ENCODE data around the gene PLEK2. TPM values are rescaled to one million over a fixed set of nuclear protein-coding genes. Genes with fewer than 3 reads are reported as not detected.
"Not testable (repeated sequence)": the region's sequence is repeated elsewhere in the genome, so short reads cannot be mapped to it uniquely, and the experiment has no call there.

The PLEK2 gene
- total RNA-seq, 4 donors from 2014 or later: 0.39 to 1.2 TPM; not detected in 2

DNA sequence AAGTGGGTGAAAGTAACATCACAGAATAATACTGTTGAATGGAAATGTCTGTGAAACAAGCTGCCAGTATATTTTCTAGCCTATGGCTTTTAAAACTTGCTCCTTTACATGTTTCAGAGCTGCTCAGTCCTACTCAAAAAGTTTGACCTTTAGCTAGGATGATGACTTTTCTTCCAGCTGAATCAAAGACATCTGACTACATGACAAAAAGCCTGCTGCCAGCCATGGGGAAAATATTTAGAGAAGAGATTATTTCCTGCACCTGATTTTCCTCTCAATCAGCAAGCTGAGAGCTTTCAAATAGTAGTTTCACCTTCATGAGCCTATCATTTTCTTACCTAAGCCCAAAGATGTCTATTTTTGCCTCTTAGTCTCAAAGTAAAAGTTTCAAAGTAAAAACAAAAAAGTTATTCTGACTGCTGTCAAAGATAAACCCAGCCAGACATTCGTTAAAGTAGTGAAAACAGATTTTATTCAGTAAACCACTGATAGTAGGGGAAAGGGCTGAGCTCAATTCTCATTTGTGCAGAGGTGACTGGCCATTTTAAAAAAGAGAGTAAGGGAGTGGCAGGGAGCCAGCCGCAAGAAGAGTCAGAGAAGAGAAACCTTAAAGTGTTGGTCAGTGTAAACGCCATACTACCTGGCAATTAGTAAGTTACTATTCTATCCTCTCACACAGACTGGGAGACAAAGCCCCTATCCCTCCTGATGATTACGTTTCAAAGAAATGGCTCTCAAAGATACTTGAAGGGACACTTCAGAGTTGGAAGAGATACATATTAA, 54.6 kb downstream of the PLEK2 start:
- peaks cover 3 to 45% (median 30%) of the 10 kb centered on the region in 4 donors for H3K4me1 ChIP-seq
- WGBS, 2 donors: 53 to 64% methylated on average over 4 of the region's 4 CpGs
- no peaks in the 10 kb centered on the region for H3K27me3 ChIP-seq
- no peak for DNase-seq (ENCODE audit: low spot score in 2 of 2)
- no peaks in the 10 kb centered on the region for H3K9me3 ChIP-seq
- H3K4me3 ChIP-seq: no peak overlapping the region
- no peak overlapping the region for H3K27ac ChIP-seq
- TF ChIP-seq, protein P1, sequence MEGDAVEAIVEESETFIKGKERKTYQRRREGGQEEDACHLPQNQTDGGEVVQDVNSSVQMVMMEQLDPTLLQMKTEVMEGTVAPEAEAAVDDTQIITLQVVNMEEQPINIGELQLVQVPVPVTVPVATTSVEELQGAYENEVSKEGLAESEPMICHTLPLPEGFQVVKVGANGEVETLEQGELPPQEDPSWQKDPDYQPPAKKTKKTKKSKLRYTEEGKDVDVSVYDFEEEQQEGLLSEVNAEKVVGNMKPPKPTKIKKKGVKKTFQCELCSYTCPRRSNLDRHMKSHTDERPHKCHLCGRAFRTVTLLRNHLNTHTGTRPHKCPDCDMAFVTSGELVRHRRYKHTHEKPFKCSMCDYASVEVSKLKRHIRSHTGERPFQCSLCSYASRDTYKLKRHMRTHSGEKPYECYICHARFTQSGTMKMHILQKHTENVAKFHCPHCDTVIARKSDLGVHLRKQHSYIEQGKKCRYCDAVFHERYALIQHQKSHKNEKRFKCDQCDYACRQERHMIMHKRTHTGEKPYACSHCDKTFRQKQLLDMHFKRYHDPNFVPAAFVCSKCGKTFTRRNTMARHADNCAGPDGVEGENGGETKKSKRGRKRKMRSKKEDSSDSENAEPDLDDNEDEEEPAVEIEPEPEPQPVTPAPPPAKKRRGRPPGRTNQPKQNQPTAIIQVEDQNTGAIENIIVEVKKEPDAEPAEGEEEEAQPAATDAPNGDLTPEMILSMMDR (IDR thresholded peaks at IDR 0.05): no peak
- TF ChIP-seq POLR2A (IDR thresholded peaks at IDR 0.05) (no peak), EP300 (IDR thresholded peaks at IDR 0.05) (no peak)
- H3K36me3 ChIP-seq: peaks cover 0 to 10% (median 0%) of the 10 kb centered on the region in 3 donors

DNA sequence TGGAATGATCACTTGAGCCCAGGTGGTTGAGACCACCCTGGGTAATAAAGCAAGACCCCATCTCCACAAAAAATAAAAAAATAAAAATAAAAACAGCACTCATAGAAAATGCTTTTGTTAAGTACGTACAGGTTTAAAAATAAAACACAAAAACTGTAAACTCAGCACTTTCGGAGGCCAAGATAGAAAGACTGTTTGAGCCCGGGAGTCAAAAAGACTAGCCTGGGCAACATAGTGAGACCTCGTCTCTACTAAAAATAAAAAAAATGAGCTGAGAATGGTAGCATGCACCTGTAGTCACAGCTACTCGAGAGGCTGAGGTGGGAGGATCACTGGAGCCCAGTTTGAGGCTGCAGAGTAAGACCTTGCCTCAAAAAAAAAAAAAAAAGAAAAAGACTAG, 59.9 kb downstream of the PLEK2 start:
- TF ChIP-seq, protein P1 (IDR thresholded peaks at IDR 0.05): no peak
- TF ChIP-seq POLR2A (IDR thresholded peaks at IDR 0.05) (no peak), EP300 (IDR thresholded peaks at IDR 0.05) (no peak)
- Histone ChIP-seq H3K36me3 (peaks cover 0 to 60% (median 0%) of the 10 kb centered on the region in 3 donors), H3K27me3 (no peaks in the 10 kb centered on the region), H3K27ac (no peak overlapping the region), H3K4me3 (no peak overlapping the region), H3K4me1 (peaks cover 0 to 8% (median under 1%) of the 10 kb centered on the region in 4 donors), H3K9me3 (no peaks in the 10 kb centered on the region)
- 85 to 91% methylated on average over 5 of the region's 5 CpGs for WGBS, 2 donors
- no peak for DNase-seq (ENCODE audit: low spot score in 2 of 2)

DNA sequence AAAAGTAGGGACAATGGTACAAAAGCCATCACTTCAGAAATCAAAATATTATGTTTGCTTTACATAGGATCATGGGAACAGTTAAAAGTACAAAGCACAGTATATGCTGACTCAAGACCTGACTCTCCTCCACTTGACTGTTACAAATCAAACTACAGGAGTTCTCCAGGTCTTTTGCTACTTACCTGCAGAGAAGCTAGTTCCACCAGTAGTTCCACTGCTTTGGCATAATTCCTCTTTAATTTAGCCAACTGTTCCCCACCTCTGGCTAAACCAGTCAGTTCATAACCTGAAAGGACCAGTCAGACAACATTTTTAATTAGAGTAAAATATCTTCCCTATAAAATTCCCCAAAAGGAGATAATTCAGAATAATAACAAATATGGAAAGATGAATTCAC, 66.4 kb downstream of the PLEK2 start:
- Histone ChIP-seq H3K4me1 (no peaks in the 10 kb centered on the region), H3K36me3 (peaks cover 2 to 87% (median 7%) of the 10 kb centered on the region in 3 donors), H3K4me3 (no peak overlapping the region), H3K27ac (no peak overlapping the region), H3K27me3 (no peaks in the 10 kb centered on the region), H3K9me3 (no peaks in the 10 kb centered on the region)
- no peak for DNase-seq (ENCODE audit: low spot score in 2 of 2)
- no peak for TF ChIP-seq POLR2A (IDR thresholded peaks at IDR 0.05)
- TF ChIP-seq, protein P1 (IDR thresholded peaks at IDR 0.05): no peak
- TF ChIP-seq EP300 (IDR thresholded peaks at IDR 0.05): no peak

DNA sequence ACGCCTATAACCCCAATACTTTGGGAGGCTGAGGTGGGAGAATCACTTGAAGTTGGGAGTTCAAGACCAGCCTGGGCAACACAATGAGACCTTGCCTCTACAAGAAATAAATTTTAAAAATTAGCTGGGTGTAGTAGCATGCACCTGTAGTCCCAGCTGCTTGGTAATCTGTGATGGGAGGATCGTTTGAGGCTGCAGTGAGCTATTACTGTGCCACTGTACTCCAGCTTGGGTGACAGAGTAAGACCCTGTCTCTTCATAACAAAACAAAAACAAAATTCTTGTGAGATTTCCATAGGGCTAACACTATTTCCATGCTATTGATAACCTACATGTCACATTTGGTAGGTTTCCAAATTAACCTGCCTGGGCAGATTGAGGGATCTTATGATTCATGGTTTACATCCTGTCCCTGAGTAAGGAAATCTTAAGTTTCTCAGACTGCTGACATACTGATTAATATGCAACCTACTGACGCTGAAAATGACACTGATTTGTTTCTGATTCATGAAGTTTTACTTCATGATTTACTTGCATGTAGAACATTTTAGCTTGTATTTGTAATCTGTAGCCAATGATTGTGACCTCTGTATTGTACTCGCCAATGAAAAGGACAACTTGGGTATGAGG, 68.2 kb downstream of the PLEK2 start:
- WGBS, 2 donors: 90 to 92% methylated on average over 4 of the region's 4 CpGs

DNA sequence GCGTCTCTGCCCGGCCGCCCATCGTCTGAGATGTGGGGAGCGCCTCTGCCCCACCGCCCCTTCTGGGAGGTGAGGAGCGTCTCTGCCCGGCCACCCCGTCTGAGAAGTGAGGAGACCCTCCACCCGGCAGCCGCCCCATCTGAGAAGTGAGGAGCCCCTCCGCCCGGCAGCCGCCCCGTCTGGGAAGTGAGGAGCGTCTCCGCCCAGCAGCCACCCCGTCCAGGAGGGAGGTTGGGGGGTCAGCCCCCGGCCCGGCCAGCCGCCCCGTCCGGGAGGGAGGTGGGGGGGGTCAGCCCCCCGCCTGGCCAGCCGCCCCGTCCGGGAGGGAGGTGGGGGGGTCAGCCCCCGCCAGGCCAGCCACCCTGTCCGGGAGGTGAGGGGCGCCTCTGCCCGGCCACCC, 70.7 kb downstream of the PLEK2 start:
- H3K4me1 ChIP-seq; H3K9me3 ChIP-seq; H3K4me3 ChIP-seq; H3K27me3 ChIP-seq; H3K27ac ChIP-seq; DNase-seq (ENCODE audit: low spot score in 2 of 2): not testable (repeated sequence)
- 96 to 99% methylated on average over 4 to 13 of the region's 31 CpGs for WGBS, 2 donors
- peaks cover 2 to 89% (median 14%) of the 10 kb centered on the region in 3 donors for H3K36me3 ChIP-seq

More for the DNA sequence above, 68.2 kb downstream of the PLEK2 start:
- Histone ChIP-seq H3K9me3 (no peaks in the 10 kb centered on the region), H3K36me3 (peaks cover 2 to 89% (median 14%) of the 10 kb centered on the region in 3 donors), H3K4me1 (no peaks in the 10 kb centered on the region), H3K27me3 (no peaks in the 10 kb centered on the region), H3K27ac (no peak overlapping the region), H3K4me3 (no peak overlapping the region)
- TF ChIP-seq, protein P1 (IDR thresholded peaks at IDR 0.05): no peak
- no peak for TF ChIP-seq POLR2A (IDR thresholded peaks at IDR 0.05)
- no peak for TF ChIP-seq EP300 (IDR thresholded peaks at IDR 0.05)
- DNase-seq (ENCODE audit: low spot score in 2 of 2): no peak

Small RNA genes lying within 50 kb of the gene (small RNA-seq; reads per million reads assigned to genes)
- gene MIR5694: not detected
- gene RF00019: not detected

Other genes starting within 250 kb of the PLEK2 start
- gene GARIN2, start 222.7 kb downstream of the PLEK2 start, total RNA-seq: not detected
- gene PALS1, start 170.7 kb downstream of the PLEK2 start, total RNA-seq: 10 to 100 TPM; 20.1 to 24.6 (median 22.9) TPM
- gene ATP6V1D, start 52.4 kb downstream of the PLEK2 start, total RNA-seq: 10 to 100 TPM; 49.6 to 91.5 (median 57.6) TPM
- gene EIF2S1, start 51.8 kb downstream of the PLEK2 start, total RNA-seq: 10 to 100 TPM; 34.8 to 71.9 (median 61.3) TPM
- gene TMEM229B, start 76.6 kb upstream of the PLEK2 start, total RNA-seq: 1 to 10 TPM in 3 of 4 donors, not detected in 1; 2.7 to 6.1 (median 5.7) TPM
- gene PLEKHH1, start 121.1 kb upstream of the PLEK2 start, total RNA-seq: 10 to 100 TPM in 1 of 4 donors, 1 to 10 TPM in 3; 2.4 to 10.2 (median 4.6) TPM
- gene PIGH, start 188.1 kb upstream of the PLEK2 start, total RNA-seq: 10 to 100 TPM; 19.2 to 48.8 (median 23.8) TPM
- gene ARG2, start 207.8 kb upstream of the PLEK2 start, total RNA-seq: 10 to 100 TPM in 1 of 4 donors, 1 to 10 TPM in 2, under 1 TPM in 1; 0.44 to 21.3 (median 2.6) TPM